ENCODE data around the gene GLB1L3.

GLB1L3 gene

GRCh38 chr11:134275534-134276395 lies at the start of gene GLB1L3:
Gene GLB1L3, plus strand, starts transcription at chr11:134276379. Its CDS starts 362 bp downstream, at chr11:134276741.
- DNase-seq (ENCODE audit: low read depth in 2 of 2) = peak; percentile 66

GRCh38 chr11:134226806-134227325 lies 49.3 kb upstream of the GLB1L3 start:
- DNase-seq (ENCODE audit: low read depth in 2 of 2) = no peak

GRCh38 chr11:134228625-134229024 lies 47.6 kb upstream of the GLB1L3 start:
- DNase-seq (ENCODE audit: low read depth in 2 of 2) = no peak

- no peak for DNase-seq (ENCODE audit: low read depth in 2 of 2)
Measured at GRCh38 chr11:134229126-134229790, 46.9 kb upstream of the GLB1L3 start.

GRCh38 chr11:134230339-134230738 lies 45.8 kb upstream of the GLB1L3 start:
- no peak for DNase-seq (ENCODE audit: low read depth in 2 of 2)

- no peak for DNase-seq (ENCODE audit: low read depth in 2 of 2)
Measured at GRCh38 chr11:134231958-134232659, 44.1 kb upstream of the GLB1L3 start.

GRCh38 chr11:134233729-134234179 lies 42.4 kb upstream of the GLB1L3 start:
- DNase-seq (ENCODE audit: low read depth in 2 of 2) = no peak

GRCh38 chr11:134235399-134235798 lies 40.8 kb upstream of the GLB1L3 start:
- no peak for DNase-seq (ENCODE audit: low read depth in 2 of 2)

- no peak for DNase-seq (ENCODE audit: low read depth in 2 of 2)
Measured at GRCh38 chr11:134236834-134237556, 39.2 kb upstream of the GLB1L3 start.

GRCh38 chr11:134237557-134237922 lies 38.6 kb upstream of the GLB1L3 start:
- DNase-seq (ENCODE audit: low read depth in 2 of 2) = no peak

- no peak for DNase-seq (ENCODE audit: low read depth in 2 of 2)
Measured at GRCh38 chr11:134238956-134239355, 37.2 kb upstream of the GLB1L3 start.

- DNase-seq (ENCODE audit: low read depth in 2 of 2) = no peak
Measured at GRCh38 chr11:134240592-134240991, 35.6 kb upstream of the GLB1L3 start.

- DNase-seq (ENCODE audit: low read depth in 2 of 2) = no peak
Measured at GRCh38 chr11:134242376-134242775, 33.8 kb upstream of the GLB1L3 start.

GRCh38 chr11:134243913-134244312 lies 32.3 kb upstream of the GLB1L3 start:
- DNase-seq (ENCODE audit: low read depth in 2 of 2) = no peak

- DNase-seq (ENCODE audit: low read depth in 2 of 2) = no peak
Measured at GRCh38 chr11:134244593-134244992, 31.6 kb upstream of the GLB1L3 start.

- DNase-seq (ENCODE audit: low read depth in 2 of 2) = no peak
Measured at GRCh38 chr11:134245434-134245833, 30.7 kb upstream of the GLB1L3 start.

GRCh38 chr11:134246100-134246499 lies 30.1 kb upstream of the GLB1L3 start:
- DNase-seq (ENCODE audit: low read depth in 2 of 2) = no peak

- DNase-seq (ENCODE audit: low read depth in 2 of 2) = no peak
Measured at GRCh38 chr11:134246678-134247077, 29.5 kb upstream of the GLB1L3 start.

- DNase-seq (ENCODE audit: low read depth in 2 of 2) = no peak
Measured at GRCh38 chr11:134248910-134249480, 27.2 kb upstream of the GLB1L3 start.

- DNase-seq (ENCODE audit: low read depth in 2 of 2) = no peak
Measured at GRCh38 chr11:134250246-134250645, 25.9 kb upstream of the GLB1L3 start.

- DNase-seq (ENCODE audit: low read depth in 2 of 2) = no peak
Measured at GRCh38 chr11:134250675-134251074, 25.5 kb upstream of the GLB1L3 start.
